HCT116 (cell line): ENCODE data around the gene PCYT1A. TPM values are rescaled to one million over a fixed set of nuclear protein-coding genes. Genes with fewer than 3 reads are reported as not detected.

ENCODE experiments used
- ATAC-seq: fragments of 200-7000 bp; cut with Tn5 transposase; 2 replicates; pipeline ENCODE4 v1.9.1; 2020; ENCODE audit warnings: mild to moderate bottlenecking, moderate library complexity
- BruUV-seq: library from RNA; stranded (reverse); fragments of 400-500 nt; replicated peaks from 2 replicates; lab custom pipeline; 2021; lab: Mats Ljungman, UMichigan
- CTCF ChIA-PET: fragments of 300-600 bp; sonication (Branson Sonifier 250); formaldehyde crosslinking; loops from one replicate; lab custom pipeline; 2021; ENCODE audit warnings: antibody characterized with exemption; lab: Charles Lee
- POLR2A ChIA-PET: fragments of 300-600, 350-600 bp; sonication (Branson Sonifier 250); formaldehyde crosslinking; loops from one replicate; lab custom pipeline; 2021; ENCODE audit warnings: antibody characterized with exemption; lab: Charles Lee
- RAD21 ChIA-PET, 2 experiments: fragments of 300-600 bp; sonication (Branson Sonifier 250); formaldehyde crosslinking; loops; one replicate each; lab custom pipeline; 2023; ENCODE audit warnings: low total read pairs in 2 of 2; ENCODE audit not compliant: uncharacterized antibody in 2 of 2, unreplicated experiment in 2 of 2, low non-redundant PET in 1 of 2; lab: Charles Lee
- DNase-seq: peaks from one replicate; pipeline ENCODE4 v3.0.0-alpha.2; 2010; ENCODE audit warnings: low read depth, low spot score
- H2AFZ ChIP-seq: fragments of 200-600 bp; shearing (Covaris generic), sonication (generic); 2 replicates; pipeline ENCODE4 v1.6.1; 2017; ENCODE audit warnings: low read depth, mixed run types, mixed read lengths, antibody characterized with exemption, low read length; ENCODE audit not compliant: poor library complexity, severe bottlenecking
- H3K27ac ChIP-seq: 2 replicates; pipeline ENCODE4 v1.5.1; 2012; ENCODE audit warnings: low read depth, low read length
- H3K27me3 ChIP-seq: fragments of 200-600 bp; sonication (generic); 2 replicates; pipeline ENCODE4 v1.6.1; 2016; ENCODE audit warnings: mixed run types, low read length, mixed read lengths; ENCODE audit not compliant: insufficient read depth
- H3K36me3 ChIP-seq, 2 experiments: fragments of 200-500 bp in 1 of 2; fragments of 200-600 bp in 1 of 2; sonication (Bioruptor generic) in 1 of 2; sonication (generic) in 1 of 2; 2 replicates each; pipeline versions ENCODE4 v1.5.1 to v1.6.1; 2014 to 2016; ENCODE audit warnings: low read length in 2 of 2, inconsistent platforms in 1 of 2, mixed read lengths in 1 of 2, mixed run types in 1 of 2; ENCODE audit not compliant: insufficient read depth in 2 of 2, control insufficient read depth in 1 of 2
- H3K4me1 ChIP-seq, 2 experiments: fragments of 200-600 bp in 1 of 2; sonication (generic) in 1 of 2; 2 replicates each; pipeline versions ENCODE4 v1.5.1 to v1.6.1; 2012 to 2017; ENCODE audit warnings: low read length in 2 of 2, inconsistent platforms in 1 of 2, mild to moderate bottlenecking in 1 of 2, mixed read lengths in 1 of 2, mixed run types in 1 of 2, moderate library complexity in 1 of 2; ENCODE audit not compliant: insufficient read depth in 2 of 2, control insufficient read depth in 1 of 2
- H3K4me2 ChIP-seq: fragments of 200-600 bp; sonication (generic); 2 replicates; pipeline ENCODE4 v1.6.1; 2017; ENCODE audit warnings: mixed run types, low read length, mixed read lengths
- H3K4me3 ChIP-seq, 2 experiments: fragments of 200-600 bp in 1 of 2; sonication (generic) in 1 of 2; replicated peaks in 1 of 2; 2 replicates each; pipeline ENCODE4 v1.5.1; 2011 to 2016; ENCODE audit warnings: low read length in 2 of 2, control low read depth in 1 of 2, low read depth in 1 of 2, mild to moderate bottlenecking in 1 of 2, mixed read lengths in 1 of 2, mixed run types in 1 of 2
- H3K79me2 ChIP-seq: fragments of 200-600 bp; sonication (generic); 2 replicates; pipeline ENCODE4 v1.6.1; 2017; ENCODE audit warnings: mild to moderate bottlenecking, mixed run types, low read length, moderate library complexity, mixed read lengths; ENCODE audit not compliant: insufficient read depth
- H3K9ac ChIP-seq: fragments of 200-600 bp; sonication (generic); 2 replicates; pipeline ENCODE4 v1.6.1; 2016; ENCODE audit warnings: low read length, mixed read lengths
- H3K9me2 ChIP-seq: fragments of 200-600 bp; sonication (generic), shearing (Covaris generic); 2 replicates; pipeline ENCODE4 v1.6.1; 2017; ENCODE audit warnings: mixed run types, mild to moderate bottlenecking, moderate library complexity; ENCODE audit not compliant: insufficient read depth
- H3K9me3 ChIP-seq, 2 experiments: fragments of 200-500 bp in 1 of 2; fragments of 200-600 bp in 1 of 2; sonication (Bioruptor generic) in 1 of 2; sonication (generic) in 1 of 2; 2 replicates each; pipeline ENCODE4 v1.6.1; 2014 to 2017; ENCODE audit warnings: low read length in 2 of 2, mixed read lengths in 2 of 2, inconsistent platforms in 1 of 2, low read depth in 1 of 2, mild to moderate bottlenecking in 1 of 2, mixed run types in 1 of 2, moderate library complexity in 1 of 2; ENCODE audit not compliant: control insufficient read depth in 1 of 2, insufficient read depth in 1 of 2
- H4K20me1 ChIP-seq: fragments of 200-600 bp; sonication (generic), shearing (Covaris generic); 2 replicates; pipeline ENCODE4 v1.6.1; 2017; ENCODE audit warnings: mixed run types, mild to moderate bottlenecking, moderate library complexity; ENCODE audit not compliant: insufficient read depth
- CBX3 ChIP-seq: IDR thresholded peaks from 2 replicates; pipeline ENCODE4 v1.6.1; 2012; ENCODE audit warnings: low read depth
- CEBPB ChIP-seq: IDR thresholded peaks from 2 replicates; pipeline ENCODE4 v1.6.1; 2012; ENCODE audit warnings: low read depth
- EGR1 ChIP-seq: IDR thresholded peaks from 2 replicates; pipeline ENCODE4 v1.6.1; 2012; ENCODE audit warnings: low read depth
- ELF1 ChIP-seq: IDR thresholded peaks from 2 replicates; pipeline ENCODE4 v1.6.1; 2012; ENCODE audit warnings: low read depth, borderline replicate concordance
- EZH2 ChIP-seq: fragments of 200-600 bp; sonication (generic); IDR thresholded peaks from 2 replicates; pipeline ENCODE4 v1.6.1; 2017; ENCODE audit warnings: antibody characterized with exemption, mixed run types
- EZH2phosphoT487 ChIP-seq: fragments of 200-600 bp; IDR thresholded peaks from 2 replicates; pipeline ENCODE4 v1.6.1; 2018; ENCODE audit warnings: antibody characterized with exemption, borderline replicate concordance
- FOSL1 ChIP-seq: IDR thresholded peaks from 2 replicates; pipeline ENCODE4 v1.6.1; 2012; ENCODE audit warnings: low read depth
- JUND ChIP-seq: IDR thresholded peaks from 2 replicates; pipeline ENCODE4 v1.6.1; 2012
- POLR2AphosphoS5 ChIP-seq: IDR thresholded peaks from 2 replicates; pipeline ENCODE4 v1.6.1; 2011; ENCODE audit warnings: mild to moderate bottlenecking, low read depth, low read length, moderate library complexity
- RAD21 ChIP-seq: IDR thresholded peaks from 2 replicates; pipeline ENCODE4 v1.6.1; 2012; ENCODE audit warnings: low read depth, mild to moderate bottlenecking
- SIN3A ChIP-seq: IDR thresholded peaks from 2 replicates; pipeline ENCODE4 v1.6.1; 2012; ENCODE audit warnings: low read depth
- SP1 ChIP-seq: IDR thresholded peaks from 2 replicates; pipeline ENCODE4 v1.6.1; 2012; ENCODE audit warnings: low read depth
- SRF ChIP-seq: IDR thresholded peaks from 2 replicates; pipeline ENCODE4 v1.6.1; 2012; ENCODE audit warnings: low read depth
- TCF7L2 ChIP-seq: IDR thresholded peaks from 2 replicates; pipeline ENCODE4 v1.7.0; 2011; ENCODE audit warnings: borderline replicate concordance, inconsistent platforms; ENCODE audit not compliant: insufficient read depth, insufficient read length; ENCODE audit errors: extremely low read depth
- ZFX ChIP-seq: fragments of 450-650 bp; IDR thresholded peaks from 2 replicates; pipeline ENCODE4 v1.6.1; 2017
- intact Hi-C: fragments of 100-400 bp; cut with micrococcal nuclease; formaldehyde crosslinking; loops from 2 replicates; pipeline ENCODE4 v1.10.0; 2022
- total RNA-seq: library from RNA; stranded (reverse); gene quantifications from one replicate; pipeline ENCODE4 v1.2.1, GENCODE V29; 2021; ENCODE audit not compliant: unreplicated experiment
- TF ChIP-seq, protein P1 (sequence below): IDR thresholded peaks from 2 replicates; pipeline ENCODE4 v1.6.1; 2012; ENCODE audit warnings: low read depth
- TF ChIP-seq, protein P2 (sequence below): IDR thresholded peaks from 2 replicates; pipeline ENCODE4 v1.6.1; 2012
- TF ChIP-seq, protein P3 (sequence below): IDR thresholded peaks from 2 replicates; pipeline ENCODE4 v1.6.1; 2011; ENCODE audit warnings: mild to moderate bottlenecking, low read length, moderate library complexity; ENCODE audit not compliant: insufficient replicate concordance; ENCODE audit errors: extremely low read depth
- TF ChIP-seq, protein P4 (sequence below): IDR thresholded peaks from 2 replicates; pipeline ENCODE4 v1.6.1; 2012

Gene PCYT1A
- total RNA-seq, 1 experiment from 2014 or later = 32.1 TPM

DNA sequence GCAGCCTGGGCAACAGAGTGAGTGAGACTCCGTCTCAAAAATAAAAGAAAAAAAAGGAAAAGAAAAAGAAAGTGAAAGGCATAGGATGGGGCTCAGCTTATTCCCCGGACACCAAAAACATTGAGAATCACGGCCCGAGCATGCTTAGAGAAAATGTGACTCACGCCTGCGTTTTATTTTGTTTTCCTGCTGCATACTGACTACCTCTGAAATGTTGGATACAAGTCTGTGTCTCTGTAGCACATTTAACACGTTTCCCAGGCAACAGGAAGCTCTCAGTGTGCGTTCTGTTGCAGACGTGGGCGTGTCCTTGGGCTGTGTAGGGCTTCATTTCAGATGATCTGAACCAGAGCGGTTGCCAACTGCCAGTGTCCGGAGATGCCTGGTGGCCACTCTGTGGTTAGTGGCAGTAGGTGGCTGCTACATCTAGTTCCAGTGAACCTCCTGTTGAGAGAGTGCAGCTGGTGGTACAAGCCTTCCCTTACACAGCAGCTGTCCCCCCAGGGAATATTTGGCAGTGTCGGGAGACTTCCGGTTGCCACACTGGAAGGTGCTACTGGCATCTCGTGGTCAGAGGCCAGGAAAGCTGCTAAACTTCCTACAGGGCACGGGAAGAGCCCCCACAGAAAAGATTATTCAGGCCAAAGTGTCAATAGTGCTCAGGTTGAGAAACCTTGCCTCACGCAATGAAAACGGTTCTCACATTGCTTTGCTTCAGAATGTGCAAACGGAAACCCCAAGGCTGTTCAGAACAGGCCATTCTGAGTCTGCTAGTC lies 68.1 kb downstream of the PCYT1A start:
- ChIA-PET CTCF (no interaction called here), POLR2A (no interaction called here), RAD21 (no interaction called here)
- no peaks in the 10 kb centered on the region for H3K4me1 ChIP-seq
- no peaks in the 10 kb centered on the region for H4K20me1 ChIP-seq
- no peaks in the 10 kb centered on the region for H3K79me2 ChIP-seq
- H3K36me3 ChIP-seq = no peaks in the 10 kb centered on the region
- no peaks in the 10 kb centered on the region for H3K9me2 ChIP-seq
- no peaks in the 10 kb centered on the region for H3K9me3 ChIP-seq
- no peak for DNase-seq
- intact Hi-C loops = no loop called here
- no peak overlapping the region for H3K4me3 ChIP-seq
- no peak; the same call in 1 of the 2 replicates for ATAC-seq
- H3K9ac ChIP-seq = no peak overlapping the region
- H2AFZ ChIP-seq = no peak overlapping the region
- H3K27ac ChIP-seq = no peak overlapping the region
- BruUV-seq = no TSS peak
- no peak overlapping the region for H3K4me2 ChIP-seq
- no peak for TF ChIP-seq POLR2AphosphoS5
- TF ChIP-seq, protein P1, sequence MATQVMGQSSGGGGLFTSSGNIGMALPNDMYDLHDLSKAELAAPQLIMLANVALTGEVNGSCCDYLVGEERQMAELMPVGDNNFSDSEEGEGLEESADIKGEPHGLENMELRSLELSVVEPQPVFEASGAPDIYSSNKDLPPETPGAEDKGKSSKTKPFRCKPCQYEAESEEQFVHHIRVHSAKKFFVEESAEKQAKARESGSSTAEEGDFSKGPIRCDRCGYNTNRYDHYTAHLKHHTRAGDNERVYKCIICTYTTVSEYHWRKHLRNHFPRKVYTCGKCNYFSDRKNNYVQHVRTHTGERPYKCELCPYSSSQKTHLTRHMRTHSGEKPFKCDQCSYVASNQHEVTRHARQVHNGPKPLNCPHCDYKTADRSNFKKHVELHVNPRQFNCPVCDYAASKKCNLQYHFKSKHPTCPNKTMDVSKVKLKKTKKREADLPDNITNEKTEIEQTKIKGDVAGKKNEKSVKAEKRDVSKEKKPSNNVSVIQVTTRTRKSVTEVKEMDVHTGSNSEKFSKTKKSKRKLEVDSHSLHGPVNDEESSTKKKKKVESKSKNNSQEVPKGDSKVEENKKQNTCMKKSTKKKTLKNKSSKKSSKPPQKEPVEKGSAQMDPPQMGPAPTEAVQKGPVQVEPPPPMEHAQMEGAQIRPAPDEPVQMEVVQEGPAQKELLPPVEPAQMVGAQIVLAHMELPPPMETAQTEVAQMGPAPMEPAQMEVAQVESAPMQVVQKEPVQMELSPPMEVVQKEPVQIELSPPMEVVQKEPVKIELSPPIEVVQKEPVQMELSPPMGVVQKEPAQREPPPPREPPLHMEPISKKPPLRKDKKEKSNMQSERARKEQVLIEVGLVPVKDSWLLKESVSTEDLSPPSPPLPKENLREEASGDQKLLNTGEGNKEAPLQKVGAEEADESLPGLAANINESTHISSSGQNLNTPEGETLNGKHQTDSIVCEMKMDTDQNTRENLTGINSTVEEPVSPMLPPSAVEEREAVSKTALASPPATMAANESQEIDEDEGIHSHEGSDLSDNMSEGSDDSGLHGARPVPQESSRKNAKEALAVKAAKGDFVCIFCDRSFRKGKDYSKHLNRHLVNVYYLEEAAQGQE = no peak
- TF ChIP-seq, protein P2, sequence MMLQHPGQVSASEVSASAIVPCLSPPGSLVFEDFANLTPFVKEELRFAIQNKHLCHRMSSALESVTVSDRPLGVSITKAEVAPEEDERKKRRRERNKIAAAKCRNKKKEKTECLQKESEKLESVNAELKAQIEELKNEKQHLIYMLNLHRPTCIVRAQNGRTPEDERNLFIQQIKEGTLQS = no peak
- TF ChIP-seq, protein P3, sequence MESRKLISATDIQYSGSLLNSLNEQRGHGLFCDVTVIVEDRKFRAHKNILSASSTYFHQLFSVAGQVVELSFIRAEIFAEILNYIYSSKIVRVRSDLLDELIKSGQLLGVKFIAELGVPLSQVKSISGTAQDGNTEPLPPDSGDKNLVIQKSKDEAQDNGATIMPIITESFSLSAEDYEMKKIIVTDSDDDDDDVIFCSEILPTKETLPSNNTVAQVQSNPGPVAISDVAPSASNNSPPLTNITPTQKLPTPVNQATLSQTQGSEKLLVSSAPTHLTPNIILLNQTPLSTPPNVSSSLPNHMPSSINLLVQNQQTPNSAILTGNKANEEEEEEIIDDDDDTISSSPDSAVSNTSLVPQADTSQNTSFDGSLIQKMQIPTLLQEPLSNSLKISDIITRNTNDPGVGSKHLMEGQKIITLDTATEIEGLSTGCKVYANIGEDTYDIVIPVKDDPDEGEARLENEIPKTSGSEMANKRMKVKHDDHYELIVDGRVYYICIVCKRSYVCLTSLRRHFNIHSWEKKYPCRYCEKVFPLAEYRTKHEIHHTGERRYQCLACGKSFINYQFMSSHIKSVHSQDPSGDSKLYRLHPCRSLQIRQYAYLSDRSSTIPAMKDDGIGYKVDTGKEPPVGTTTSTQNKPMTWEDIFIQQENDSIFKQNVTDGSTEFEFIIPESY = no peak
- TF ChIP-seq JUND = no peak
- no peak for TF ChIP-seq EZH2phosphoT487
- TF ChIP-seq, protein P4, sequence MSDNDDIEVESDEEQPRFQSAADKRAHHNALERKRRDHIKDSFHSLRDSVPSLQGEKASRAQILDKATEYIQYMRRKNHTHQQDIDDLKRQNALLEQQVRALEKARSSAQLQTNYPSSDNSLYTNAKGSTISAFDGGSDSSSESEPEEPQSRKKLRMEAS = no peak
- no peak for TF ChIP-seq SRF
- no peak for TF ChIP-seq FOSL1
- no peak for TF ChIP-seq RAD21
- TF ChIP-seq EGR1 = no peak
- no peak for TF ChIP-seq CEBPB
- no peak for TF ChIP-seq SIN3A
- no peak for TF ChIP-seq TCF7L2
- TF ChIP-seq CBX3 = no peak
- no peak for TF ChIP-seq ELF1
- TF ChIP-seq SP1 = no peak
- TF ChIP-seq EZH2 = no peak
- TF ChIP-seq ZFX = no peak
- no peaks in the 10 kb centered on the region for H3K27me3 ChIP-seq
